ENCODE measurements around the gene B3GNT9.

GRCh38 chr16:67144943-67145342 is 5.9 kb downstream of the B3GNT9 start:
- TF ChIP-seq GATA2 (IDR thresholded peaks at IDR 0.05; ENCODE audit: low read depth, low read length), result no peak
- no peak for TF ChIP-seq GATA3 (IDR thresholded peaks at IDR 0.05; ENCODE audit: low read depth, low read length)

Data from SH-SY5Y (cell line).